Measurements from ENCODE around the gene FDPS.
A peak's percentile ranks its signal among the peaks of the same experiment; 100 is the strongest.
"Not testable (repeated sequence)": the region's sequence is repeated elsewhere in the genome, so short reads cannot be mapped to it uniquely, and the experiment has no call there.

Gene FDPS

GRCh38 chr1:155286544-155286943 lies 22.1 kb upstream of the FDPS start:
- DNase-seq: no peak

DNA sequence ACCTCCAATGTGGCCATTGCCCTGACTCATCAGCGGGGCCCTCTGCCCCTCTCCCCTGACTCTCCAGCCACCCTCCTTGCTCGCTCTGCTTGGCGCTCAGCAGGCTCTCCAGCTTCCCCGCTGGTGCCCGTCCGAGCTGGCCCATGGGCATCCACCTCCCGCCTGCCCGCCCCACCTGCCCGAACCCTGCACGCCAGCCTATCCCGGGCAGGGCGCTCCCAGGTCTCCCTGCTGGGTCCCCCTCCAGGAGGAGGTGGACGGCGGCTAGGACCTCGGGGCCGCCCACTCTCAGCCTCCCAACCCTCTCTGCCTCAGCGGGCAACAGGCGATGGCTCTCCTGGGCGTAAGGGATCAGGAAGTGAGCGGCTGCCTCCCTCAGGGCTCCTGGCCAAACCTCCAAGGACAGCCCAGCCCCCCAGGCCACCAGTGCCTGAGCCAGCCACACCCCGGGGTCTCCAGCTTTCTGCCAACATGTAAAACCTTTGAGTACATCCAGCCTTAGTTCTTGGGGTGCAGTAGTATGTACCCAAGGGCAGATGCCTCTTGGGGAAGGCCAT lies 20.6 kb upstream of the FDPS start:
- no peak for DNase-seq

DNA sequence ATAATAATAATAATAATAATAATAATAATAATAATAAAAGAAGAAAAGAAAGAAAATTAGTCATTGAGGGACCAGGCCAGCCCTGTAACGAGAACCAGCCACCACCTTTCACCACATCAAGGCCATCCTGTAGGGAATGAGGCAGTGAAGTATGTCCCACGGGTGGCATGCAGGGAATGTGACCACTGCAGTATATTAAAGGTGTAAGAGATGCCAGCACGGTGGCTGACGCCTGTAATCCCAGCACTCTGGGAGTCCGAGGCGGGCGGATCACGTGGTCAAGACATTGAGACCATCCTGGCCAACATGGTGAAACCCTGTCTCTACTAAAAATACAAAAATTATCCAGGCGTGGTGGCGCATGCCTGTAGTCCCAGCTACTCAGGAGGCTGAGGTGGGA lies 17.7 kb upstream of the FDPS start:
- DNase-seq: not testable (repeated sequence)

- no peak for DNase-seq
These were observed 15.4 kb upstream of the FDPS start for GRCh38 chr1:155293086-155293749.

- no peak for DNase-seq
These were observed 14.0 kb upstream of the FDPS start for GRCh38 chr1:155294520-155295182.

GRCh38 chr1:155295183-155295941 lies 13.3 kb upstream of the FDPS start:
- DNase-seq: no peak

- no peak for DNase-seq
These were observed 12.8 kb upstream of the FDPS start for GRCh38 chr1:155295942-155296267.

- DNase-seq: no peak
These were observed 12.0 kb upstream of the FDPS start for GRCh38 chr1:155296661-155297060.

DNA sequence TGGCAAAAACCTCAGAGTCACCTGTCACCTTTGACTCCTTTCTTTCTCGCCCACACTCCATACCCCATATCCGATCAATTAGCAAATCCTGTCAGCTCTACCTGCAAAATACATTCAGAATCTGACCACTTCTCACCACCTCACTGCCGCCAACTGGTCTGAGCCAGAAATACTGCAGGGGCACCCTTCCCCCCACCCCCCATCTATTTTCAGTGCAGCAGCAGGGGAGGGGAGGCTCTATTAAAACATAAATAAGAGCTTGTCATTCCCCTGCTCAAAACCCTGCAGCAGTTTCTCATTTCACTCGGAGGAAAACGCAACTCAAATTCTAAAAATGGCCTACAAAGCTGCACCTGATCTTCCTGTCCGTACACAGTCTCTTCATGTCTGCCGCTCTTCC lies 11.3 kb upstream of the FDPS start:
- no peak for DNase-seq

GRCh38 chr1:155300024-155300423 lies 8.6 kb upstream of the FDPS start:
- DNase-seq: no peak

DNA sequence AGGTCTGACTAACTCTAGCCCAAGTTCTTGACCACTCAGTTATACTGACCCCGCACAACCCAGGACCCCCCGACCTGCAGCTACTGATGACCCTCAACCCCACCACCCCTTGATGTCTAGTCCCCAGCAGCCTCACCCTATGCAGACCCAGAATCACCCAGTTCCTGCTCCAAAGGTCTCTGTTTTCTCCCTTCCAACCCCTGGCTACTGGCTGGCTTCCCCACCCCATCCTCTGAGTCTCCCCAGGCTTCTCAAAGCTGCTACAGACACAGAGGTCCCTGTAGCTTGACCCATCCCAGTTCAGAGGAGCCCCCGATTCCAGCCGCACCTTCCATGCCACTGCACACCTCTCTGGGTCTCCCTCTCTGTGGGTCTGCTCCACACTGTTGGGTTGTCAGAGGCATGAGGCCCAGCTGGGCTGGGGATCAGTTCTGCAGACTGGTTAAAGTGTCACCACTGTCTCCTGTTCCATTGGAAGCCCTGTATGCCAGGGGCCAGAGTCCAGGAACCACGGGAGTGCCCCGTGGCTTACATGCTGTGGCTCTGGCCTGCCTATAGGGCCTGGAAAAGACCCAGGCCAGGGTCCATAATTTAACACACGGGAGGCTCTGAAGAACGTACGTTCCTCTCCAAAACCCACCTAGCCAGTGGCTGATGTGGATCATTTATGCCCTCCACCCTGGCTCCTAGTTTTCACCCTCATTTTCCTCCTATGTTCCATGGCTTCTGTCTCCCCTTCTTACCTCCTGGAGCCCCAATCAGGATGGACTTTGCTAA lies 7.9 kb upstream of the FDPS start:
- DNase-seq: no peak

- no peak for DNase-seq
These were observed 7.3 kb upstream of the FDPS start, which contains the start of gene PKLR for GRCh38 chr1:155301342-155301841. Gene PKLR, minus strand, starts transcription at chr1:155301438. Its CDS starts 43 bp downstream, at chr1:155301395.

- DNase-seq: no peak
These were observed 4.1 kb upstream of the FDPS start for GRCh38 chr1:155304558-155305063.

DNA sequence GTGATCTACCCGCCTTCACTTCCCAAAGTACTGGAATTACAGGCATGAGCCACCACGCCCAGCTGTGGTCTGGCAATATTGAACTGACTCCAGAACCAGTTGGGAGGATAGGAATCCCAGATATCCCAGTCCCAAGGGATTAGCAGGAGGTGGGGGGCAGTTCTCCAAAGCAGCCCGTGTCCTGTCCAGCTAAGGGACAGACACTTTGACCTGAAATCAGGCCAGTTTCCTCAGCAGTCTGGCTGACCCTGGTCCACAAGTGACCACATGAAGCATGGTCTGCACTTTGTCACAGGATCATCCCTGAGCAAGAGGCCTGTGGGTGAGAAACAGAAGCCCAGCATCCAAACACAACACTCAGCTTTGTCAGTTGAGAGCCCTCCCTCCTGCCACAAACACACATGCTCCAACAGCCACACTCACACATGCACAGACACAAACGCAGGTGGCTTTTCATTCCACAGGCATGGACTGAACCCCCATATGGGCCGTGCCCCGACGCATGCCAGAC lies 2.7 kb upstream of the FDPS start:
- DNase-seq: no peak

- peak; percentile 27 to 39 for DNase-seq
These were observed 1.4 kb upstream of the FDPS start for GRCh38 chr1:155307247-155307740.

DNA sequence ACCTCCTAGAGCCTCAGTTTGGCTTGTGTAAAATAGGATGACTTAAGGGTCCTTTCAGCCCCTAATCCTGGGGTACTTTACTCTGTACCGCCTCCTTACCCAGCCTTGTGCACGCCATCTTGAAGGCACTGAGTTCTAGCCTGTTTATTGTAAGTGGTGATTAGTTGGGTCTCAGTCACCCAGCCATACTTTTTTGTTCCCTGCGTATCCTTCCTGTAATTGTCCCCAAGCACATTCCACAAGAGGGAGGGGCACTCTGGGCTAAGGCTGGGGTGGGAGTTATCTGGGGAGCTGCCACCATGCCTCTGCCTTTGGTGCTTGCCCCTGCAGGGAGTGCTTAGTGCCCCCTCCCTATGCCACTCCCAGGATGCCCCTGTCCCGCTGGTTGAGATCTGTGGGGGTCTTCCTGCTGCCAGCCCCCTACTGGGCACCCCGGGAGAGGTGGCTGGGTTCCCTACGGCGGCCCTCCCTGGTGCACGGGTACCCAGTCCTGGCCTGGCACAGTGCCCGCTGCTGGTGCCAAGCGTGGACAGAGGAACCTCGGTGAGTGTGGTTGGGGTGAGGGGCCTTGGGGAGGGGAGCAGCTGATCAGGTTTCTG lies 856 bp downstream of the FDPS start:
- DNase-seq: no peak

DNA sequence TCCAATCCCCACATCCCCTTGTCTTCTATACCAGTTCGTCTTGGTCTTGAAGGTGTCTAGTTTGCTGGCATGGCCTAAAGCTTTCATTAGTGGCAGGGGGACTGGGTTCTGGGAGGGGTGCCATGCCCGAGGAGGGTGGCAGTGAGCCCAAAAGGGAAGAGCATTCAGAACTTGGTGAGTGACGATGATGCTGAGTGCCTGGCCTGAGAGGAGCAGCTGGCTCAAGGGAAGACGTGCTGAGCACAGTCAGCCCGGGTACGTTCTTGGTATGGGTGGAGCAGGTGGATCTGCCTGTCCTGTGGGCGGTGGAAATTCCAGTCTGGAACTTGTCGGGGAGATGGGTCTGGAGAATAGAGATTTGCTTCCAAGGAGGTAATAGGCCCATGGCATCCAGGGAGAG lies 4.6 kb downstream of the FDPS start:
- DNase-seq: no peak

- no peak for DNase-seq
These were observed 8.3 kb downstream of the FDPS start for GRCh38 chr1:155316922-155317321.

DNA sequence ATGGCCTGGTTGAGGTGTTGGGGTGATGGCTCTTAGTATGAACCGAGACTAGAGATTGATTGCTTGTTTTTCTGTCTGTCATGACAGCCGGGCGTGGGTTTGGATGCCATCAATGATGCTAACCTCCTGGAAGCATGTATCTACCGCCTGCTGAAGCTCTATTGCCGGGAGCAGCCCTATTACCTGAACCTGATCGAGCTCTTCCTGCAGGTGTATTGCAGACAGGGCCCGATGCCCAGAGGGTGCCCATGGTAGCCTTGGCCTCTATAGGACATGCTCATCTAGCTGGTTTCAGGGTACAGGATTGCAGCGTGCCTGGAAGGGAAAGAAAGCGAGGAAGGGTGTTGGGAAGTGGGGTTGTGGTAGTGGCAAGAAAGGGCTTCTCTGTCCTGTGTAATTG lies 9.4 kb downstream of the FDPS start:
- DNase-seq: no peak

- DNase-seq: no peak
These were observed 10.9 kb downstream of the FDPS start for GRCh38 chr1:155319536-155319935.

DNA sequence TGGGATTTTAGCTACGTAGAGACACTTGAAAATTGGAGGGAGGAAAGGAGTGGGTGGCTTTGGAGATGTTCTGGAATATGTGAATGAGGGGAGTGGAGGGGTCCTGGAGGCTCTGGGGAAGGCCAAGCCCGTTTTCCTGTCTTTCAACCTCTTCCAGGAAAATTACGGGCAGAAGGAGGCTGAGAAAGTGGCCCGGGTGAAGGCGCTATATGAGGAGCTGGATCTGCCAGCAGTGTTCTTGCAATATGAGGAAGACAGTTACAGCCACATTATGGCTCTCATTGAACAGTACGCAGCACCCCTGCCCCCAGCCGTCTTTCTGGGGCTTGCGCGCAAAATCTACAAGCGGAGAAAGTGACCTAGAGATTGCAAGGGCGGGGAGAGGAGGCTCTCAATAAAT lies 11.6 kb downstream of the FDPS start:
- DNase-seq: no peak

All from inflammatory macrophage treated with lipopolysaccharide for 1 hour (primary cell).